ENCODE data around the gene SLC4A5. TPM values are rescaled to one million over a fixed set of nuclear protein-coding genes. Genes with fewer than 3 reads are reported as not detected.

The SLC4A5 gene
- total and polyA plus RNA-seq, 2 of the 8 experiments (the other 6 are each of a cell fraction or from before 2014, with no cell fraction given) = 0.42 to 0.52 TPM

- H3K14ac ChIP-seq (ENCODE audit: insufficient read length) = no peak overlapping the region
- no peak overlapping the region for H4K8ac ChIP-seq (ENCODE audit: extremely low read depth, insufficient read depth, low read length)
- no peak overlapping the region for H3K56ac ChIP-seq (replicated peaks; ENCODE audit: insufficient read length, low read depth, low read length)
- no peak overlapping the region for H2BK12ac ChIP-seq (ENCODE audit: low read depth, low read length)
- no peak overlapping the region for H3K27ac ChIP-seq (ENCODE audit: low read depth, low read length)
- H2BK120ac ChIP-seq (replicated peaks; ENCODE audit: low read depth, low read length) = no peak overlapping the region
- H3K18ac ChIP-seq (ENCODE audit: extremely low read depth, low read length) = no peak overlapping the region
- H3K9ac ChIP-seq (replicated peaks in 1 of 4; ENCODE audit: extremely low read depth in 1 of 4, low read depth in 3 of 4, low read length in 3 of 4) = no peak overlapping the region
- no peak overlapping the region for H4K91ac ChIP-seq (replicated peaks; ENCODE audit: insufficient read length, low read length)
- H3K9me3 ChIP-seq (ENCODE audit: insufficient read depth in 2 of 2, low read depth in 1 of 2, low read length in 1 of 2) = no peaks in the 10 kb centered on the region
- ChIA-PET POLR2A (ENCODE audit: partially characterized antibody) (interaction anchor here (1.2 to 68.3 kb wide), 4 partner anchors 10 to 40 kb away, joined by 4 to 2699 read pairs (median 9); partner anchors contain the start of genes BOLA3, MOB1A and MTHFD2), CTCF (ENCODE audit: partially characterized antibody) (interaction anchor here (0.7 to 3.9 kb wide), 5 partner anchors 10 to 93 kb away, joined by 3 to 35 read pairs (median 5); partner anchors contain the start of genes BOLA3 and MOB1A)
- H2BK5ac ChIP-seq (ENCODE audit: low read depth, low read length) = no peak overlapping the region
- H3K36me3 ChIP-seq (ENCODE audit: control insufficient read depth in 2 of 4, insufficient read depth in 4 of 4, low read length in 3 of 4) = peaks cover 15 to 83% (median 53%) of the 10 kb centered on the region in 4 experiments
- H3K79me1 ChIP-seq (ENCODE audit: low read depth, low read length) = no peaks in the 10 kb centered on the region
- H2BK15ac ChIP-seq (ENCODE audit: low read length) = no peak overlapping the region
- no peak overlapping the region for H2BK20ac ChIP-seq (ENCODE audit: low read length)
- peaks cover 0 to 4% of the 10 kb centered on the region in 2 experiments for H4K20me1 ChIP-seq (replicated peaks in 1 of 2; ENCODE audit: control insufficient read depth in 1 of 2, insufficient read depth in 2 of 2, low read length in 2 of 2)
- no peaks in the 10 kb centered on the region for H3K27me3 ChIP-seq (replicated peaks in 1 of 4; ENCODE audit: control insufficient read depth in 3 of 4, extremely low read depth in 1 of 4, insufficient read depth in 3 of 4, low read length in 3 of 4)
- FAIRE-seq (no peak), DNase-seq (ENCODE audit: low read depth in 1 of 2, low spot score in 2 of 2) (no peak)
- H3K23me2 ChIP-seq (ENCODE audit: low read depth, low read length) = no peaks in the 10 kb centered on the region
- H4K5ac ChIP-seq (ENCODE audit: insufficient read length, low read depth, low read length) = no peak overlapping the region
- H3K4me3 ChIP-seq (ENCODE audit: extremely low read depth in 1 of 4, insufficient read depth in 2 of 4, low read depth in 3 of 4, low read length in 4 of 4) = no peak overlapping the region
- no peaks in the 10 kb centered on the region for H3K4me1 ChIP-seq (replicated peaks in 1 of 4; ENCODE audit: control insufficient read depth in 3 of 4, insufficient read depth in 4 of 4, low read length in 3 of 4)
- no peak overlapping the region for H3K23ac ChIP-seq (ENCODE audit: insufficient read length)
- no peak overlapping the region for H3K4me2 ChIP-seq (ENCODE audit: insufficient read depth in 1 of 2, low read depth in 2 of 2, low read length in 2 of 2)
- H2AK5ac ChIP-seq (ENCODE audit: low read depth, low read length) = no peak overlapping the region
- H3K4ac ChIP-seq (replicated peaks; ENCODE audit: insufficient read length, low read depth, low read length) = no peak overlapping the region
- H2AFZ ChIP-seq (ENCODE audit: low read length) = no peak overlapping the region
- H3K79me2 ChIP-seq (ENCODE audit: control insufficient read depth in 1 of 2, insufficient read depth in 2 of 2, low read length in 2 of 2) = peaks cover 0 to 17% of the 10 kb centered on the region in 2 experiments; a peak in 3 of 4 replicates
- 86% methylated on average over 2 of the region's 2 CpGs; no CpG with 5 or more reads in 1 of the 2 experiments for WGBS, 2 experiments (ENCODE audit: extremely low coverage in 1 of 2, insufficient coverage in 1 of 2, insufficient read length in 1 of 2, insufficient replicate concordance in 2 of 2, low coverage in 1 of 2, low lambda C conversion rate in 2 of 2, missing lambda C conversion rate in 1 of 2)
- TF ChIP-seq HDAC6 (IDR thresholded peaks at IDR 0.05; ENCODE audit: low read depth, low read length) (no peak), KDM5A (IDR thresholded peaks at IDR 0.05; ENCODE audit: low read length) (no peak), BCL11A (IDR thresholded peaks at IDR 0.05; ENCODE audit: low read depth in 2 of 2, low read length in 2 of 2) (no peak), SAP30 (IDR thresholded peaks at IDR 0.05; ENCODE audit: insufficient read depth, insufficient replicate concordance, low read length) (no peak), USF2 (IDR thresholded peaks at IDR 0.05; ENCODE audit: low read length) (no peak), POLR2AphosphoS5 (IDR thresholded peaks at IDR 0.05; ENCODE audit: low read depth, low read length) (no peak), SP1 (IDR thresholded peaks at IDR 0.05; ENCODE audit: low read depth, low read length) (no peak), RAD21 (IDR thresholded peaks at IDR 0.05 in 1 of 2, conservative IDR thresholded peaks at IDR 0.05 in 1 of 2; ENCODE audit: low read depth in 2 of 2, low read length in 2 of 2) (no peak), MAFK (IDR thresholded peaks at IDR 0.05; ENCODE audit: low read depth, low read length) (no peak), BACH1 (IDR thresholded peaks at IDR 0.05; ENCODE audit: low read length) (no peak), RNF2 (IDR thresholded peaks at IDR 0.05; ENCODE audit: borderline replicate concordance, low read depth, low read length, missing control alignments, poor library complexity, severe bottlenecking) (no peak), CBX5 (IDR thresholded peaks at IDR 0.05; ENCODE audit: low read depth, low read length) (no peak)
Observed at GRCh38 chr2:74168739-74169138, 174.5 kb downstream of the SLC4A5 start.

Data from H1 (cell line).